Fibroblast of lung (primary cell): ENCODE data around the gene PTGFRN. TPM values are rescaled to one million over a fixed set of nuclear protein-coding genes. Genes with fewer than 3 reads are reported as not detected.
"Not testable (repeated sequence)": the region's sequence is repeated elsewhere in the genome, so short reads cannot be mapped to it uniquely, and the experiment has no call there.

Experiments
- DNase-seq, 2 donors: peaks; one replicate each; pipeline versions ENCODE4 v3.0.0 to v3.0.0-alpha.2; 2010; ENCODE audit warnings: low read depth in 2 of 2
- H2AFZ ChIP-seq: 2 replicates; pipeline ENCODE4 v1.5.1; 2012; ENCODE audit warnings: low read length, control low read depth, inconsistent platforms
- H3K27ac ChIP-seq: 2 replicates; pipeline ENCODE4 v1.5.1; 2011; ENCODE audit warnings: low read length, control low read depth; ENCODE audit not compliant: insufficient read depth
- H3K27me3 ChIP-seq: 2 replicates; pipeline ENCODE4 v1.5.1; 2011; ENCODE audit warnings: mild to moderate bottlenecking, low read length; ENCODE audit not compliant: control insufficient read depth, insufficient read depth
- H3K36me3 ChIP-seq: 2 replicates; pipeline ENCODE4 v1.5.1; 2011; ENCODE audit warnings: low read length; ENCODE audit not compliant: control insufficient read depth, insufficient read depth
- H3K4me1 ChIP-seq: 2 replicates; pipeline ENCODE4 v1.5.1; 2011; ENCODE audit warnings: low read length; ENCODE audit not compliant: control insufficient read depth, insufficient read depth; ENCODE audit errors: extremely low read depth
- H3K4me2 ChIP-seq: 2 replicates; pipeline ENCODE4 v1.5.1; 2011; ENCODE audit warnings: low read length, control low read depth; ENCODE audit not compliant: insufficient read depth; ENCODE audit errors: extremely low read depth
- H3K4me3 ChIP-seq, 4 experiments: fragments of 200-600 bp in 1 of 4; sonication (generic) in 1 of 4; replicated peaks in 1 of 4; 2 replicates each; pipeline ENCODE4 v1.5.1; 2011 to 2016; ENCODE audit warnings: low read length in 4 of 4, low read depth in 3 of 4, mild to moderate bottlenecking in 3 of 4, control low read depth in 2 of 4, inconsistent platforms in 1 of 4, mixed read lengths in 1 of 4; ENCODE audit not compliant: insufficient read depth in 1 of 4; ENCODE audit errors: control extremely low read depth in 1 of 4
- H3K79me2 ChIP-seq: 2 replicates; pipeline ENCODE4 v1.5.1; 2012; ENCODE audit warnings: mild to moderate bottlenecking, low read length, inconsistent platforms; ENCODE audit not compliant: control insufficient read depth, insufficient read depth
- H3K9ac ChIP-seq: 2 replicates; pipeline ENCODE4 v1.5.1; 2011; ENCODE audit warnings: mild to moderate bottlenecking, low read length, control low read depth; ENCODE audit not compliant: insufficient read depth
- H3K9me3 ChIP-seq: 2 replicates; pipeline ENCODE4 v1.5.1; 2012; ENCODE audit warnings: low read depth, low read length; ENCODE audit not compliant: control insufficient read depth, insufficient read depth
- H4K20me1 ChIP-seq: 2 replicates; pipeline ENCODE4 v1.5.1; 2011; ENCODE audit warnings: low read length; ENCODE audit not compliant: control insufficient read depth, insufficient read depth; ENCODE audit errors: extremely low read depth
- CTCF ChIP-seq, 2 donors: IDR thresholded peaks in 1 of 2; conservative IDR thresholded peaks in 1 of 2; 1 replicate in 1 of 2; 2 replicates in 1 of 2; pipeline ENCODE4 v1.5.1; 2011 to 2012; ENCODE audit warnings: low read length in 2 of 2, control low read depth in 1 of 2, inconsistent platforms in 1 of 2, low read depth in 1 of 2, mild to moderate bottlenecking in 1 of 2
- EZH2 ChIP-seq: IDR thresholded peaks from 2 replicates; pipeline ENCODE4 v1.5.1; 2012; ENCODE audit warnings: low read length, control low read depth, mild to moderate bottlenecking; ENCODE audit errors: missing control alignments
- polyA plus RNA-seq, 2 donors: library from polyadenylated mRNA; depleted of rRNA in 1 of 2; stranded (reverse) in 1 of 2; unstranded in 1 of 2; fragments of >200 nt; gene quantifications; 2 replicates each; pipeline ENCODE4 v1.2.1, GENCODE V29; 2011 to 2012; ENCODE audit warnings: missing spikeins in 1 of 2
- total RNA-seq: library from RNA; depleted of rRNA; stranded (reverse); fragments of >200 nt; gene quantifications from 2 replicates; pipeline ENCODE4 v1.2.1, GENCODE V29; 2014

The PTGFRN gene
- total and polyA plus RNA-seq, 2 donors (not counting 1 experiment from before 2014, with no cell fraction given) = 0.72 to 1.2 TPM

- Histone ChIP-seq H3K27me3 (no peaks in the 10 kb centered on the region), H3K79me2 (no peaks in the 10 kb centered on the region), H3K36me3 (no peaks in the 10 kb centered on the region), H4K20me1 (no peaks in the 10 kb centered on the region), H2AFZ (no peak overlapping the region), H3K9me3 (no peaks in the 10 kb centered on the region), H3K4me2 (no peak overlapping the region), H3K27ac (no peak overlapping the region), H3K9ac (no peak overlapping the region), H3K4me3 (no peak overlapping the region), H3K4me1 (no peaks in the 10 kb centered on the region)
- no peak for TF ChIP-seq EZH2
- TF ChIP-seq CTCF (conservative IDR thresholded peaks at IDR 0.05 in 1 of 2, IDR thresholded peaks at IDR 0.05 in 1 of 2; ENCODE audit: low read depth in 1 of 2, low read length in 2 of 2) = no peak
- DNase-seq = no peak
Measured at GRCh38 chr1:116875391-116875790, 34.3 kb upstream of the PTGFRN start.

- not testable (repeated sequence) for H3K4me1 ChIP-seq, H3K36me3 ChIP-seq, H3K4me3 ChIP-seq, H3K27me3 ChIP-seq, H3K9me3 ChIP-seq, H3K27ac ChIP-seq, DNase-seq, H3K9ac ChIP-seq, H4K20me1 ChIP-seq, H3K4me2 ChIP-seq, H2AFZ ChIP-seq, H3K79me2 ChIP-seq
Measured at GRCh38 chr1:116875946-116876345, 33.8 kb upstream of the PTGFRN start.

GRCh38 chr1:116877141-116877818 is 32.4 kb upstream of the PTGFRN start:
- no peaks in the 10 kb centered on the region for H4K20me1 ChIP-seq
- TF ChIP-seq EZH2 = no peak
- no peaks in the 10 kb centered on the region for H3K27me3 ChIP-seq
- no peaks in the 10 kb centered on the region for H3K79me2 ChIP-seq
- no peak overlapping the region for H3K4me3 ChIP-seq
- H3K4me1 ChIP-seq = no peaks in the 10 kb centered on the region
- no peak overlapping the region for H2AFZ ChIP-seq
- no peak overlapping the region for H3K9ac ChIP-seq
- DNase-seq = no peak
- H3K27ac ChIP-seq = no peak overlapping the region
- H3K4me2 ChIP-seq = no peak overlapping the region
- no peaks in the 10 kb centered on the region for H3K36me3 ChIP-seq
- no peaks in the 10 kb centered on the region for H3K9me3 ChIP-seq

- no peak overlapping the region for H3K4me3 ChIP-seq
- no peaks in the 10 kb centered on the region for H3K4me1 ChIP-seq
- H3K4me2 ChIP-seq = peak overlapping the region; percentile 56
- no peak overlapping the region for H3K9ac ChIP-seq
- no peaks in the 10 kb centered on the region for H4K20me1 ChIP-seq
- no peak for TF ChIP-seq EZH2
- TF ChIP-seq CTCF (conservative IDR thresholded peaks at IDR 0.05 in 1 of 2, IDR thresholded peaks at IDR 0.05 in 1 of 2; ENCODE audit: low read depth in 1 of 2, low read length in 2 of 2) = no peak
- no peak overlapping the region for H2AFZ ChIP-seq
- DNase-seq = peak; percentile 22 to 80
- H3K9me3 ChIP-seq = no peaks in the 10 kb centered on the region
- no peaks in the 10 kb centered on the region for H3K27me3 ChIP-seq
- H3K27ac ChIP-seq = no peak overlapping the region
- H3K36me3 ChIP-seq = no peaks in the 10 kb centered on the region
- no peaks in the 10 kb centered on the region for H3K79me2 ChIP-seq
Measured at GRCh38 chr1:116878804-116879477, 30.8 kb upstream of the PTGFRN start.
